ENCODE measurements around the gene DISP3.

The DISP3 gene

DNA sequence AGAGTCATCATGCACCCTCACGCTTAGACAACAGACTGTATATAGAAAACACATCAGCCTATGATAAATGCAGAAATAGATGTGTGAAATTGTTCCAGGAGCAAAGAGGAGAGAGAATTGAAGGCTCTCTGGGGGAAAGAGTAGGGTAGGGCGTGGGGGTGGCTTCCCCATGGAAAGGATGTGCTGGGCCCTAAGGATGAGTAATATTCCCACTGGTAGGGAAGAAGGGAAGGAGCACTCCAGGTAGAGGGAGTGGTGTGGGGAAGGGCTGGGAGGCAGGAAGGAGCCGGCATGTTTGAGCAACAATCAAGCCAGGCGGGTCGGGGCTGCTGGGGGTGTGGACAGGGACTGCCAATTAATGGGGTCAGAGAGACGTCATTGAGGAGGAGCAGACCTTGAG, 10.1 kb upstream of the DISP3 start:
- DNase-seq (ENCODE audit: extremely low read depth, insufficient read length), result no peak
- TF ChIP-seq CTCF (IDR thresholded peaks at IDR 0.05; ENCODE audit: insufficient read depth, low read length, poor library complexity, severe bottlenecking), result no peak
- Histone ChIP-seq H3K36me3 (ENCODE audit: control insufficient read depth, insufficient read depth, low read length) (no peaks in the 10 kb centered on the region), H3K27me3 (replicated peaks; ENCODE audit: control insufficient read depth, insufficient read depth, low read length) (no peaks in the 10 kb centered on the region), H3K4me3 (replicated peaks; ENCODE audit: low read depth, low read length) (no peak overlapping the region)

DNA sequence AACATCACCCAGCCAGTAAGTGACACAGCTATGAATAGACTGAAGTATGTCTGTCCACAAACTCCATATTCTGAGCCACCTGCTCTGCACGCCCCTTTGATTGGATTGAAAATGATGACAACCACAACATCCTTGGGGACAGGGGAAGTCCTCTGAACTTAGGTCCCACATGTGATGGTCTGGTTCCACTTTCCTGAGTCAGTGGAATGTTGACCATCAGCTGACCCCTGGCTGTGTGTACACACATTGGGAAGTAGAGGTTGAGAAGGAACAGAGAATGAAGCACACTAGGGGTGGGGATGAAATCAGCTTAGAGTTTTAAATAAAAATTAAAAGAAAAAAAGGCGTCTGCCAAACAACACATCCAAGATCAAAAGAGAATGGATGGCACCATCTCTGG, 8.0 kb upstream of the DISP3 start:
- DNase-seq (ENCODE audit: extremely low read depth, insufficient read length), result no peak
- TF ChIP-seq CTCF (IDR thresholded peaks at IDR 0.05; ENCODE audit: insufficient read depth, low read length, poor library complexity, severe bottlenecking), result no peak
- no peaks in the 10 kb centered on the region for H3K36me3 ChIP-seq (ENCODE audit: control insufficient read depth, insufficient read depth, low read length)
- no peak overlapping the region for H3K4me3 ChIP-seq (replicated peaks; ENCODE audit: low read depth, low read length)
- H3K27me3 ChIP-seq (replicated peaks; ENCODE audit: control insufficient read depth, insufficient read depth, low read length), result no peaks in the 10 kb centered on the region

DNA sequence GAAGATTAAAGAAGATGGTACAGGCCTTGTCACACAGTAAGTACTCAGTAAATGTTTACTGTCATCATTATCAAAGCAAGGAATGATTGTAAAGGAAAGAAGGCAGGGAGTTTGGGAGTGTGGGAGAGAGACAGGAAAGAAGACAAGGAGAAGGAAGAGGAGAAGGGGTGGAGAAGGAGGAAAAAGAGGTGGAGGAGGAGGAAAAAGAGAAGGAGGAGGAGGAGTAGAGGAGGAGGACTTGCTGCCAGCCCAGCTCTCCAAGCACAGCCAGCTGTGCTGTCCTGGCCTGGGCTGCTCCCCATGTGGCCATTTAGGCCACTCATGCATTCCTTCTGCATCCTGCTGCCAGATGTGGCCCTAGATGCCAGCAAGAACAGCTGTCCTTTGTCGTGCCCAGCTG, 7.5 kb upstream of the DISP3 start:
- TF ChIP-seq CTCF (IDR thresholded peaks at IDR 0.05; ENCODE audit: insufficient read depth, low read length, poor library complexity, severe bottlenecking), result no peak

GRCh38 chr1:11472284-11472683, 6.7 kb upstream of the DISP3 start:
- H3K36me3 ChIP-seq (ENCODE audit: control insufficient read depth, insufficient read depth, low read length), result no peaks in the 10 kb centered on the region
- no peaks in the 10 kb centered on the region for H3K27me3 ChIP-seq (replicated peaks; ENCODE audit: control insufficient read depth, insufficient read depth, low read length)
- no peak overlapping the region for H3K4me3 ChIP-seq (replicated peaks; ENCODE audit: low read depth, low read length)
- DNase-seq (ENCODE audit: extremely low read depth, insufficient read length), result no peak
- TF ChIP-seq CTCF (IDR thresholded peaks at IDR 0.05; ENCODE audit: insufficient read depth, low read length, poor library complexity, severe bottlenecking), result no peak

More for the DNA sequence above, 7.5 kb upstream of the DISP3 start:
- DNase-seq (ENCODE audit: extremely low read depth, insufficient read length), result no peak
- Histone ChIP-seq H3K4me3 (replicated peaks; ENCODE audit: low read depth, low read length) (no peak overlapping the region), H3K27me3 (replicated peaks; ENCODE audit: control insufficient read depth, insufficient read depth, low read length) (no peaks in the 10 kb centered on the region), H3K36me3 (ENCODE audit: control insufficient read depth, insufficient read depth, low read length) (no peaks in the 10 kb centered on the region)

GRCh38 chr1:11472741-11473140, 6.2 kb upstream of the DISP3 start:
- DNase-seq (ENCODE audit: extremely low read depth, insufficient read length), result no peak
- no peaks in the 10 kb centered on the region for H3K27me3 ChIP-seq (replicated peaks; ENCODE audit: control insufficient read depth, insufficient read depth, low read length)

More at GRCh38 chr1:11472741-11473140, 6.2 kb upstream of the DISP3 start:
- Histone ChIP-seq H3K4me3 (replicated peaks; ENCODE audit: low read depth, low read length) (no peak overlapping the region), H3K36me3 (ENCODE audit: control insufficient read depth, insufficient read depth, low read length) (no peaks in the 10 kb centered on the region)
- no peak for TF ChIP-seq CTCF (IDR thresholded peaks at IDR 0.05; ENCODE audit: insufficient read depth, low read length, poor library complexity, severe bottlenecking)
